SW480 (cell line): ENCODE measurements around the gene LITAFD.
"Not testable (repeated sequence)": the region's sequence is repeated elsewhere in the genome, so short reads cannot be mapped to it uniquely, and the experiment has no call there.

ENCODE experiments used
- DNase-seq: peaks from one replicate; pipeline ENCODE4 v3.0.0-alpha.2; 2016; ENCODE audit warnings: low spot score

The LITAFD gene

GRCh38 chr16:8858994-8859912 lies 22.9 kb upstream of the LITAFD start:
- DNase-seq = no peak

- DNase-seq = no peak
Observed at GRCh38 chr16:8859913-8860881, 22.0 kb upstream of the LITAFD start.

- DNase-seq = no peak
Observed at GRCh38 chr16:8861563-8862308, 20.4 kb upstream of the LITAFD start.

GRCh38 chr16:8862309-8863130 lies 19.6 kb upstream of the LITAFD start:
- no peak for DNase-seq

GRCh38 chr16:8863594-8864424 lies 18.3 kb upstream of the LITAFD start:
- peak; percentile 83 for DNase-seq

- no peak for DNase-seq
Observed at GRCh38 chr16:8864480-8865110, 17.6 kb upstream of the LITAFD start.

- no peak for DNase-seq
Observed at GRCh38 chr16:8865145-8865882, 16.8 kb upstream of the LITAFD start.

DNA sequence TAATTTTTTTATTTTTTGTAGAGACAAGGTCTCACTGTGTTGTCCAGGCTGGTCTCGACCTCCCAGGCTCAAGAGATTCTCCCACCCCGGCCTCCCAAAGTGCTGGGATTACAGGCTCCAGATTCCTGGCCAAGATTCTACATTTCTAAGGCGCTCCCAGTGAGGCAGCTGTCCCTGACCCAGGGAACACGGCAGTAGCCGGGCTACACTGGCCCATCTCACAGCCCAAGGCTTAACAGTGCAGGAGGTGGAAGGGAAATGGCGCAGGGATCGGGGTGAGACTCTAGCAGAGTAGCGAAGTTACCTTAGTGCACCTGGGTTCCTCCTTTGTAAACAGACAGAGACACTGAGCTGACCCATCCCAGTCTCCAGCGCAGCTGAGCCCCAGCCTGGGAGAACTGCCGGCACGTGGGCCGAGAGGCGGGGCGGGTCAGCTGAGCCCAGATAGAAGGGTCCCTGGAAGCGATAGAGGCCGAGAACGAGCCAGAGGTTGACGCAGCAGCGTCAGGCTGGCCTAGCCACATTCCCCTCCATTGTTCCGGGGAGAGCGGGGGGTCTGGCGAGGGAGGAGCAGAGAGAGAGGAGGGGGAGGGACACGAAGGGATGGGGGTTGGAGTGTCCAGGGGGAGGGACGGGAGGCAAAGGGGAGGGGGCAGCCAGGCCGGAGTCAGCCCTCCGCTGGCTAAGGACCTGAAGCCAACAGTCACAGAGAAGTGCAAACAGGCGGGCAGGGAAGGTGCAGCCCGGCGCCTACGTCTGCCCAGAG lies 15.8 kb upstream of the LITAFD start:
- DNase-seq = no peak

DNA sequence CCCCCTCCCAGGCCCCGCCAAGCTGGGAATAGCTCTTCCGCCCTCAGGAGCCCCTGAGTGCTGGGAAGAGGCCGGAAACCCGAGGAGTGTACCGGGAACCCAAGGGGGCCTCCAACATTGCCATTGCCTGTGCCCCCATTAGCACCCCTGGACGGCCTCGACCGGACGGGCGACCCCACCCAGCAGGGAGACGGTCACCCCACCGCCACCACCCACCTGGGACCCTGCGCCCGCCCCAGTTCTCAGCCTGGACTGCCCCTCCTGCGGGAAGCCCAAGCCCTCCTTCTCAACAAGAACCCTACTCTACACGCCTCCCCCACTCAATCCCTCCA lies 15.3 kb upstream of the LITAFD start:
- no peak for DNase-seq

DNA sequence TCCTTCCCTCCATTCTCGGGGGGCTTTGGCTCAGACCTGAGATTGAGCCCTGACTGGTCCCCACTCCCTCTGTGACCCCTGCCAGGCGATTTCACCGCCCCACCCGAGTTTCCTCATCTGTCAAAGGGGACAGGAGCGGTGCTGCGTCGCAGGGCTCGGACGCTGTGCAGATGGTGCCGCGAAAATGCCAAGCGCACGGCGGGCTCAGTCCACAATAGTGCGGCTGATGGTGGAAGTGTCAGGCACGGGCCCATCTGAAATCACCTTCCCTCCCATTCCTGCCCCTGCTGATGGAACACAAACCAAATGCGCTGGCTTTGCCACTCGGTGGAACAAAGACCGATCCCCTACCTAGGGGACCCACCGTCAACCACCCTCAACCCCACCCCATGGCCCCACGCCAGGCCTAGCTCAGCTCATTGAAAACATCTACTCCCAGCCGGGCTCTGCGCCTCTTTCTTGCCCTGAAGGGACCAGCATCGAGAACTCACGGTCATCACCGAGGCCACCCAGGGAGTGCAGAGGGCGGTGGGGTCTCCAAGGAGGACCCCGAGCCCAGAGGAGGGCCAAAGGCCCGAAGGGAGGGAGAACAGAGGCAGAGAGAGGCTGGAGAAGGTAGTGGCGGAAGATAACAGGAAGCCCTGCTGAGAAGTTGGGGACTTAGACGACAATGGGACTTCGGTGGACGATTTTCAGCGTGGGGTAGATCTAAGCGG lies 14.8 kb upstream of the LITAFD start:
- no peak for DNase-seq

DNA sequence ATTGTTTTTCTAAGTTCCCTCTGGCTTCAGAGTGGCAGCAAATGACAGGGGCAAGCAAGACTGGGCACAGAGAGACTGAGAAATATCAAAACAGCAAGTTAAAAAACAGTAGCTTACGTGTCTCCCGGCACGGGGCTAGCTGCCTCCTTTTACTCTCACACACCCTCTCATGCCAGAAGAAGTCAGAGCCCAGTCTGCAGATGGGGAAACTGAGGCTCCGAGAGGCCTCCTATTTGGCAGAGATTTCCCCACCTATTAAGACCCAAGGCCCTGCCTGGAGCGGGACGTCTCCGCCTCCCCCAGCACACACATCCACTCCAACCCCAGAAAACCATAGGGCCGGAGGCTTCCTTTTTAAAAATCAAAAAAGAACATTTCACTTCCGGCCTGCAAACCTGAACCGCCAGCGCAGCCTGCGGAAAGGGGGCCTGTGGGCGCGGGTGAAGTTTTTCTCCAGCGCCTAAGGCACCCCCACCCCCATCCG lies 14.2 kb upstream of the LITAFD start:
- DNase-seq = no peak

DNA sequence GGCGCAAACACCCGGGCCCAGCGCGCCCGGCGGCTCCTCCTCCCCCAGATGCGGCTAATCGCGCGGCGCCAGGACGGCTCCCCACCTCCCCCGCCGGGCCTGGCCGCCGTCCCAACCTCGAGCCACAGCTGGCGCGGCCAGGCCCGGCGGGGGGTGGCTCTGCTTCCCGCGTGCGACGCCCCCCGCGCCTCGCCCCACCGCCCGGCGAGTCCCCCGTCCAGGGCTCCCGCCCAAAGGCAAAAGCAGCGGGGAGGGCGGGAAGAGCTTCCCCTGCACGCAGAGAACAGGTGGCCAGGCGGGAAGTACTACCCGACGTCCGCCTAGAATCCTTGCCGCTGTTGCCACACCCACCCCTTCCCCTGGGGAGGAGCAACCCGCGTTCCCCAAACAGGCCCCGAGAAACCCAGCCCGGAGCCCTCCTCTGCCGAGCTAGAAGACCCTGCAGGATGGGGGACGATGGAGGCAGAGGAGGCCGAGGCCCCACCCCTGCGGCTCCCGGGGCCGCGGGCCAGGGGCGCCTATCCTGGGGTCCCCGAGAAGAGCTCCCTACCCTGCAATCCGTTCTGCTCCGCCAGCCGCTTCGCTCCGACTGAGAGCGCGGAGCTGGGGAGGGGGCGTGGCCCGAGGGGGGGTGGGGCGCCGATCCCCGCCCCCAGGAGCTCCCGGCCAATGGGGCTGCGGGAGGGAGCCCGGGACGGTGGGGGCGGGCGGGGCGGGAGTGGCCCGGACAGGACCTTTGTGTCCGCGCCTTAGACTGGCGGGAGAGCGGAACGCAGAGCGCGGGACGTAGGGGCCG lies 13.5 kb upstream of the LITAFD start, which contains the start of gene CARHSP1:
Gene CARHSP1, minus strand, starts transcription at position 591 of the 796 bp plus-strand sequence. CDS start 9,678 bp downstream, outside the sequence.
- peak; percentile 84 for DNase-seq

DNA sequence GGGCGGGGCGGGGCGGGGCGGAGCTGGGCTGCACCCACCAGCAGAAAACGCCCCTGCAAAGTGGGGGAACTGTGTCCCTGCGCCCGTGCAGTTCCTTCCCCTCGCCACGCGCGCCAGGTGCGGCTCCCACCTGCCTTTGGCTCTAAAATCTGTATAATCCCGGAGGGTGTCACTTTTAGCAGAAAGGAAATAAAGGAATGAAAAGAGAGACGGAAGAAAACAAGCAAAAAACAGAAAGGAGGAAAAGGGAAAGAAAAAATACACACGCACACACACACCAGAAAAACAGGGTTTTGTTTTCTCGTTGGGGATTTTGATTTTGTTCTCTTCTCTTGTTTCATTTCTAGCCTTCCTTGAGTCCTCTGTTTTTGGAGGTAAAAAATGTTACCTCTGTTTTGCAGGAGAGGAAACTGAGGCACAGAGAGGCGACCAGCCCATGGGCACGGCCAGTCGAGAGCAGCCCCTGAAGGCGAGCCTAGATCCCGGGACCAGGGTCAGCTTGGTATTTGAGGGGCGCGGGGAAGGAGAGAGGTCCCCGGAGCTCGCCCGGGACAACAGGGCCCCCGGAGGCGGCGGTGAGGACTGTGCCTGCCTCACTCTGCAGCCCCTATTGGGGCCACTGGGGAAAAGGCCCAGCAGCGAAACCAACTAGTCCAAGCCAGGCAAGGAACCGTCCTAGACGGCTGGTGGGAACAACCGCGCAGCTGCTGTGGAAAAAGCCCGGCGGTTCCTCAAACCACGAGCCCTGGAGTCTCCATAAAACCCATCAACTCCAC lies 12.8 kb upstream of the LITAFD start:
- no peak for DNase-seq

- not testable (repeated sequence) for DNase-seq
Observed at GRCh38 chr16:8869988-8870241, 12.2 kb upstream of the LITAFD start.

- DNase-seq = no peak
Observed at GRCh38 chr16:8872071-8872470, 10.1 kb upstream of the LITAFD start.
